ENCODE data around the gene RNF43. TPM values are rescaled to one million over a fixed set of nuclear protein-coding genes. Genes with fewer than 3 reads are reported as not detected.

The RNF43 gene
- total RNA-seq, 1 donor from 2014 or later = not detected

GRCh38 chr17:58401287-58401686 is 16.0 kb downstream of the RNF43 start:
- no peaks in the 10 kb centered on the region for H3K79me2 ChIP-seq (ENCODE audit: low read depth)
- H3K36me3 Mint-ChIP-seq = peaks cover 4% of the 10 kb centered on the region
- H3K4me1 ChIP-seq = peaks cover 26% of the 10 kb centered on the region
- H3K9me3 Mint-ChIP-seq = no peaks in the 10 kb centered on the region
- H3K4me2 ChIP-seq = no peak overlapping the region
- no peak overlapping the region for H3K27ac Mint-ChIP-seq
- no peak overlapping the region for H3K4me3 ChIP-seq
- no peaks in the 10 kb centered on the region for H3K27me3 Mint-ChIP-seq (ENCODE audit: insufficient read depth, low read depth)
- no peak overlapping the region for H3K4me3 Mint-ChIP-seq
- no peak overlapping the region for H2AFZ ChIP-seq (replicated peaks)
- H4K20me1 ChIP-seq (ENCODE audit: low read depth) = no peaks in the 10 kb centered on the region
- no peak overlapping the region for H3K27ac ChIP-seq
- peaks cover 20% of the 10 kb centered on the region for H3F3A ChIP-seq (ENCODE audit: low read depth)
- no peak overlapping the region for H3K9ac ChIP-seq
- no peaks in the 10 kb centered on the region for H3K36me3 ChIP-seq
- DNase-seq (ENCODE audit: low spot score) = no peak
- peaks cover 67% of the 10 kb centered on the region for H3K4me1 Mint-ChIP-seq
- H3K9me3 ChIP-seq (ENCODE audit: low read depth) = no peaks in the 10 kb centered on the region
- H3K27me3 ChIP-seq = peaks cover 5% of the 10 kb centered on the region
- TF ChIP-seq EZH2 (IDR thresholded peaks at IDR 0.05) = no peak
- TF ChIP-seq EZH2phosphoT487 (IDR thresholded peaks at IDR 0.05) = no peak
- no peak for TF ChIP-seq CTCF (IDR thresholded peaks at IDR 0.05)

GRCh38 chr17:58400826-58401225 is 16.5 kb downstream of the RNF43 start:
- Histone ChIP-seq H3K4me1 (peaks cover 26% of the 10 kb centered on the region), H3K9ac (no peak overlapping the region), H4K20me1 (ENCODE audit: low read depth) (no peaks in the 10 kb centered on the region), H3K9me3 (ENCODE audit: low read depth) (no peaks in the 10 kb centered on the region), H3K27ac (no peak overlapping the region), H3K4me3 (no peak overlapping the region), H3K79me2 (ENCODE audit: low read depth) (no peaks in the 10 kb centered on the region), H3K27me3 (peaks cover 5% of the 10 kb centered on the region), H3K4me2 (no peak overlapping the region), H2AFZ (replicated peaks) (no peak overlapping the region), H3F3A (ENCODE audit: low read depth) (peaks cover 20% of the 10 kb centered on the region), H3K36me3 (no peaks in the 10 kb centered on the region)
- Mint-ChIP-seq H3K4me1 (peaks cover 68% of the 10 kb centered on the region), H3K27ac (no peak overlapping the region), H3K4me3 (no peak overlapping the region), H3K36me3 (peaks cover 4% of the 10 kb centered on the region), H3K27me3 (ENCODE audit: insufficient read depth, low read depth) (no peaks in the 10 kb centered on the region), H3K9me3 (no peaks in the 10 kb centered on the region)
- TF ChIP-seq EZH2phosphoT487 (IDR thresholded peaks at IDR 0.05) = no peak
- TF ChIP-seq EZH2 (IDR thresholded peaks at IDR 0.05) = no peak
- TF ChIP-seq CTCF (IDR thresholded peaks at IDR 0.05) = no peak
- DNase-seq (ENCODE audit: low spot score) = no peak

GRCh38 chr17:58399974-58400373 is 17.4 kb downstream of the RNF43 start:
- Histone ChIP-seq H3F3A (ENCODE audit: low read depth) (peaks cover 20% of the 10 kb centered on the region), H3K27ac (no peak overlapping the region), H3K9me3 (ENCODE audit: low read depth) (no peaks in the 10 kb centered on the region), H3K4me1 (peaks cover 26% of the 10 kb centered on the region), H3K27me3 (peaks cover 5% of the 10 kb centered on the region), H3K9ac (no peak overlapping the region), H3K36me3 (no peaks in the 10 kb centered on the region), H3K4me2 (no peak overlapping the region), H4K20me1 (ENCODE audit: low read depth) (no peaks in the 10 kb centered on the region), H3K4me3 (no peak overlapping the region), H2AFZ (replicated peaks) (no peak overlapping the region), H3K79me2 (ENCODE audit: low read depth) (no peaks in the 10 kb centered on the region)
- TF ChIP-seq EZH2 (IDR thresholded peaks at IDR 0.05) (no peak), CTCF (IDR thresholded peaks at IDR 0.05) (no peak), EZH2phosphoT487 (IDR thresholded peaks at IDR 0.05) (no peak)
- Mint-ChIP-seq H3K27me3 (ENCODE audit: insufficient read depth, low read depth) (no peaks in the 10 kb centered on the region), H3K4me3 (no peak overlapping the region), H3K27ac (no peak overlapping the region), H3K36me3 (peaks cover 4% of the 10 kb centered on the region), H3K9me3 (no peaks in the 10 kb centered on the region), H3K4me1 (peaks cover 63% of the 10 kb centered on the region)
- DNase-seq (ENCODE audit: low spot score) = no peak

Measured in neural progenitor cell (in vitro differentiated cells).